Pulmonary artery endothelial cell (primary cell): ENCODE measurements around the gene CACNB1. TPM values are rescaled to one million over a fixed set of nuclear protein-coding genes. Genes with fewer than 3 reads are reported as not detected.

ENCODE experiments used
- DNase-seq: peaks from one replicate; pipeline ENCODE4 v3.0.0-alpha.2; 2011; ENCODE audit warnings: low read depth, low spot score
- total RNA-seq: library from RNA; depleted of rRNA; stranded (reverse); fragments of >200 nt; gene quantifications from 2 replicates; pipeline ENCODE4 v1.2.3, GENCODE V29; 2014

The CACNB1 gene
- total RNA-seq, 1 donor from 2014 or later = 2.3 TPM

- no peak for DNase-seq
Observed at GRCh38 chr17:39204245-39204644, 6.8 kb upstream of the CACNB1 start.

DNA sequence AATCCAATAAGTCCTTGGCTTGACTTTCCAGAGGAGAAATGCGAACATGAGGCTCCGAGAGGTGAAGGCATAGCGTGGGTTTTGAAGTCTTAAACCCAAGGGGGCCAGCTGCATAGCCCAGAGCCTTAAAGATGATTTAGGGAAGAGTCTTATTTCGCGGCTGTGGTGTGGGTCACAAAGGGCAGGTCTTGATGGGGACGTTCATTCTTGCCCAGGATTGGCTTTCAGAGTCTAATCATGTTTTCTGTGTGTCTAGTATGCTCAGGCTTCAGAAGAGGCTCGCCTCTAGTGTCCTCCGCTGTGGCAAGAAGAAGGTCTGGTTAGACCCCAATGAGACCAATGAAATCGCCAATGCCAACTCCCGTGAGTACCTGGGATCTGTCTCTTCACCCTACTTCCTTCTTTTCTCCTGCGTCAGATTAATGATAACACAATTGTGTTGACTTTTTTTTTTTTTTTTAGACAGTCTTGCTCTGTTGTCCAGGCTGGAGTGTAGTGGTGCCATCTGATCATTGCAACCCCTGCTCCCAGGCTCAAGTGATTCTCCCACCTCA is 3.6 kb upstream of the CACNB1 start:
- DNase-seq = no peak

GRCh38 chr17:39200070-39200879 is 2.8 kb upstream of the CACNB1 start, which contains the start of gene RPL19:
Gene RPL19 (plus strand): TSS chr17:39200283. CDS start chr17:39200345, 62 bp downstream.
- DNase-seq = no peak

- peak; percentile 84 for DNase-seq
Observed at GRCh38 chr17:39199820-39200069, 2.3 kb upstream of the CACNB1 start.

- DNase-seq = no peak
Observed at GRCh38 chr17:39198186-39198566, 707 bp upstream of the CACNB1 start.

DNA sequence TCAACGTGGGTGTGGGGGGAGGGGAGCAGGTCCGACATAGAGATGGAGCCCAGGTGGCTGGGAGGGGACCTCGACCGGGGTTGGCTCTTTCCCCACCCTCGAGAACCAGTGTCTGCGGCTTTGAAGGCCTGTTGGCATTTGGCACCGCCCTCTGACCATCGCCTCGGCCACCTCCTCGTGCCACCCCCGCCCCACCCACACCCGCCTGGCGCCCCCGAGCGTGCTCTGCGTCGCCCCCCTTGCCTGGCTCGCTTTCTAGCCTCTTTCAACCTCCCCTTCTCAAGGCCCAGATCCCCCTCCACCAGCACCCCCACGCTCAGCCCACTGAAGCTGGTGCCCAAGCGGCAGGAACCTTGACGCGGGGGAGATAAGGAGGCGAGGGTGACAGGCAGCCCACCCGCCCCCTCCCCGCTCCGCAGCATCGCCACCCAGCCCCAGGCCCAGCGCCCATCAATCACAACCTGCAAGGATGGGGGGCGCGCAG is 619 bp downstream of the CACNB1 start:
- DNase-seq = no peak

- DNase-seq = no peak
Observed at GRCh38 chr17:39196241-39196807, 1.1 kb downstream of the CACNB1 start.

DNA sequence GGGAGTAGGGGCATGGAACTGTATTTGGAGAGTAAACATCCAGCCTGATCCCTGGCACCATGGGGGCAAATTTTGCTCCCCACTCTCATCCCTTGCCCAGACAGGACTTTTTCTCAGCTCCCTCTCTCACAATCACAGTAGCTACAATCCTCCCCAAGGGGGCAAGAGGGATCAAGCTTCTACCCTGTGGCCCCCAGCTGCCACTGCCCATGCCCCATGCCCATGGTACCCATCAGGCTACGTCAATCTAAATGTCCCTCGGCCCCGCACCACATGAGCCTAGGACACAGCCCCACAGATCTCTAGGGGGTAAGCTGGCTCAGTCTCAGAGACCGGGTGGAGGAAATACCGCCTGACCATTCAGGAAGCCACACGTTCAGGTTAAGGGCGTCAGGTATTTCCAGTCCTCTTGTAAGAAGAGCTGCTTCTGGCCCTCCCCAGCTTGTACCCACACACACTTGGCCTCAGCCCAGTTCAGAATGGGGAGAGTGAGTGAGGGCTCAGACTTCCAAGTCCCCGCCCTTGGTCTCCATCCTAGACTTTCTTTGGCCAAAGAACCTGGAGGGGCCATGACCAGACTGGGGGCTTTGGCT is 1.8 kb downstream of the CACNB1 start:
- no peak for DNase-seq

GRCh38 chr17:39194985-39195524 is 2.4 kb downstream of the CACNB1 start:
- DNase-seq = no peak

GRCh38 chr17:39194089-39194984 is 3.1 kb downstream of the CACNB1 start:
- DNase-seq = no peak

DNA sequence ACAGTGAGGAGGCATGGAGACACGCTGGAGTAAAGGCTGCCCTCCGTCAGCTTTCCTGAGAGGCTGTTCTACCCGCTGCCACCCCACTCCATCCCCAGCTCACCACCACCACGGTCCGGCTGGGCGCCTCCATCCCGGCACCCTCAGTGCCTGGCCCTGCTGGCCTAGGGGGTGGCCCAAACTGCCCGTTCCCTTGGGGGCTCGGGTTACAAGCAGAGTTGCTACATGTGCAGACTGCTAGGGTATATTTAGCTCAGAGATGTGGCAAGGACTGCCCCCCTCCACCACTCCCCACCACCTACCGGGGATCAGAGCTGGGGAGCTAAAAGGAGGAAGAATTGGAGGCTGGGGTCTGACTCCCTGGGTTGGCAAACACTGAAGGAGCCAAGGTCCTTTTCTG is 4.1 kb downstream of the CACNB1 start:
- DNase-seq = no peak

- DNase-seq = no peak
Observed at GRCh38 chr17:39192901-39193300, 4.6 kb downstream of the CACNB1 start.

- DNase-seq = no peak
Observed at GRCh38 chr17:39191750-39192510, 5.5 kb downstream of the CACNB1 start.

GRCh38 chr17:39187152-39187830 is 10.2 kb downstream of the CACNB1 start:
- DNase-seq = no peak

DNA sequence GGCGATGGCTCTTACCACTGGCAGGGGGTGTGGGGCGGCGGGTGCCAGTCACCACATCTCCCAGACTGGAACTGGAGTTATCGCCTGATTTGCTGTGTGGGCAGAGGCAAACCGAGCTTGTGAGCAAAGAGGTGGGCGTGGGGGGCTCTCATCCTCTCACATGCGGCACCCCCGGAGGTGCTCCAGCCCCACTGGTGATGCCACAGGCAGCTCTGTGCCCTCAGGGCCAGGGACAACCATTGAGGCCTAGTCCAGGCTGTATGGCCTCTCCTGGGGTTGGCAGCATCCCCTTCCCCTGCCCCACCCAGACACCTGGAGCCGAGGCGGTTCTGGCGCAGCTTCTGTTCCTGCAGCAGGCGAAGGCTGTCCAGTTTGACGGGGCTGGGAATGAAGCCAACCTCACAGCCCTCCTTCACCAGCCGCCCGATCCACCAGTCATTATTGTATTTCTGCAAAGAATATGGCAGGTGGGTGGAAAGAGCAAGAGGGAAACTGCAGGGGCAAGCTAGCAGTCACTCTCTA is 10.9 kb downstream of the CACNB1 start:
- DNase-seq = no peak

- no peak for DNase-seq
Observed at GRCh38 chr17:39183720-39184119, 13.7 kb downstream of the CACNB1 start.

GRCh38 chr17:39183045-39183444 is 14.4 kb downstream of the CACNB1 start:
- DNase-seq = no peak

DNA sequence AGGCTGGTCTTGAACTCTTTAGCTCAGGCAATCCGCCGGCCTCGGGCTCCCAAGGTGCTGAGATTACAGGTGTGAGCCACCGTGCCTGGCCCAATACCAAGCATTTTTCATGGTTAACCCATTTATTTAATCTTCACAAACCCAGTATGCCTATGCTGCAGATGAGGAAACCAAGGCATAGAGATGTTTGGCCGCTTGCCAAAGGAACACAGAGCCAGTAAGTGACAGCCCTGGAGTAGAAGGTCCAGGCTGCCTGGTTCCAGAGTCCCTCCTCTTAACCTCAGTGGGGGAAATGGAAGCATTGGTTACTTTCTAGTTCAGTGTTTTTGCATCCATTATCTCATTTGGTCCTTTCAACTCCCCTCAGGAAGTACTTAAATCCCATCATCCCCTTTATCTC is 16.2 kb downstream of the CACNB1 start:
- no peak for DNase-seq

DNA sequence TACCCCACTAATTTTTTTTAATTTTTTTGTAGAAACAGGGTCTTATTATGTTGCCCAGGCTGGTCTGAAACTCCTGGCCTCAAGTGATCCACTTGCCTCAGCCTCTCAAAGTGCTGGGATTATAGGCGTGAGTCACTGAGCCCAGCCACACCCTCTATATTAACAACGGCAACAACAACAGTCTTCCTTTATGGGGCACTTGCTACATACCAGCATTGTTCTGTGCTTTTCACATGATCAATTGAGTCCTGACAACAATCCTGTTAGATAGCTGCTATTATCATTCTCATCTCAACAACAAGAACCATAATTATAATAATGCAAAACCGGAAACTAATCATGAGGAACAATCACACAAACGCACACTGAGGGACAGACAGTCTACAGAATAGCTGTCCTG is 18.9 kb downstream of the CACNB1 start:
- no peak for DNase-seq

GRCh38 chr17:39177256-39177655 is 20.2 kb downstream of the CACNB1 start:
- DNase-seq = no peak
